ENCODE results near the gene CAMSAP1. TPM values are rescaled to one million over a fixed set of nuclear protein-coding genes. Genes with fewer than 3 reads are reported as not detected.

CAMSAP1 gene
- total RNA-seq, 2 donors from 2014 or later, result 19.4 to 21.4 TPM

DNA sequence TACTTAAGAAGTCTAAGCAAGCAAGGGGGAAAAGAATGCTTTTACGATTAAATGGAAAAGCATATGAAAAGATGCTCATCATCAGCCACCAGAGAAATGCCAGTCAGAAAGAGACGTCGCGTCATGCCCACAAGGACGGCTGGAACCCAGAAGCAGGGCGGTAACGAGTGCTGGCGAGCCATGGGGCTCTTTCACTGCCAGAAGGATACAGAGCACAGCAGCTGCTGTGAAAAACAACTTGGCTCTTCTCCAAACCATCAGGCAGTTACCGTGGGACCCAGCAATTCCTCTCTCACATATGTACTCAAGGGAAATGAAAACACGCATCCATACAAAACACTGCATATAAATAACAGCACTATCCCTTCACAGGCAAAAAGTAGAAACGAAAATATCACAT lies 95.5 kb downstream of the CAMSAP1 start:
- no peaks in the 10 kb centered on the region for H3K9me3 ChIP-seq
- TF ChIP-seq CTCF (IDR thresholded peaks at IDR 0.05), result no peak
- H3K4me3 ChIP-seq, result no peak overlapping the region
- H3K27ac ChIP-seq, result no peak overlapping the region
- H3K27me3 ChIP-seq, result no peaks in the 10 kb centered on the region
- no peaks in the 10 kb centered on the region for H3K4me1 ChIP-seq
- peaks cover 47% of the 10 kb centered on the region for H3K36me3 ChIP-seq
- DNase-seq (ENCODE audit: low spot score), result no peak

- TF ChIP-seq CTCF (IDR thresholded peaks at IDR 0.05), result no peak
- Histone ChIP-seq H3K27ac (no peak overlapping the region), H3K4me3 (no peak overlapping the region), H3K9me3 (no peaks in the 10 kb centered on the region), H3K36me3 (peaks cover 39% of the 10 kb centered on the region), H3K27me3 (no peaks in the 10 kb centered on the region), H3K4me1 (no peaks in the 10 kb centered on the region)
- DNase-seq (ENCODE audit: low spot score), result no peak
Observed at GRCh38 chr9:135810806-135811575, 96.4 kb downstream of the CAMSAP1 start.

GRCh38 chr9:135809166-135809565 lies 98.2 kb downstream of the CAMSAP1 start:
- no peaks in the 10 kb centered on the region for H3K9me3 ChIP-seq
- TF ChIP-seq CTCF (IDR thresholded peaks at IDR 0.05), result no peak
- H3K36me3 ChIP-seq, result peaks cover 24% of the 10 kb centered on the region
- no peak overlapping the region for H3K27ac ChIP-seq
- no peak overlapping the region for H3K4me3 ChIP-seq
- no peak for DNase-seq (ENCODE audit: low spot score)
- no peaks in the 10 kb centered on the region for H3K4me1 ChIP-seq
- H3K27me3 ChIP-seq, result no peaks in the 10 kb centered on the region

DNA sequence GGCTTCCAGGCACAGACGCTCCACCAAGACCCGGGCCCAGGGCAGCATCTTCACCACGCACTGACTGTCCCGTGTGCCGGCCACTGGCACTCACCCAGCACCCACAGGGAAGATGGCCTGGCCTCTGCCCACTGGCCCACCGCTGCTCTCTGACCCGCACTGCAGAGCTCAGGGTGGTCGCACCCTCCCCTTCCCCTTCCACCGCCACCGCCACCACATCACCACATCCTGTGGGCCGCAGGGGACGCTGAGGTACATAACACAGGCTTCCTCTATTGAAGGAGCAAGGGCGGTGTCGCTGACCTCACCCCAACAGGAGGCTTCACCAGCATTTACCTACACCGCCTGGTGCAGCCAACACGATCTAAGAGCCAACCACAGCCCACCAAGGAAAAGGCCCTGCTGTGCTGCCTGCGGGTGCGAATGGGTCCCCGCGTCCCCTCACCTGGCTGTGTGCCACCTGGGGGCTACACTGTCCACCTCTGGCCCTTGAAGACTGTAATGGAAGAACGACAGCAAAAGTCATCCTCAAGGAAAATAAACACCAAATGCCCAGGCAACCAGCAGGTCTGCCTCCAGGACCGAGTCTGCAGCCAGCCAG lies 101.8 kb downstream of the CAMSAP1 start:
- H3K4me1 ChIP-seq, result no peaks in the 10 kb centered on the region
- no peak overlapping the region for H3K4me3 ChIP-seq
- H3K27me3 ChIP-seq, result no peaks in the 10 kb centered on the region
- no peak for DNase-seq (ENCODE audit: low spot score)
- H3K27ac ChIP-seq, result no peak overlapping the region
- no peak for TF ChIP-seq CTCF (IDR thresholded peaks at IDR 0.05)
- peaks cover 7% of the 10 kb centered on the region for H3K36me3 ChIP-seq
- H3K9me3 ChIP-seq, result no peaks in the 10 kb centered on the region

DNA sequence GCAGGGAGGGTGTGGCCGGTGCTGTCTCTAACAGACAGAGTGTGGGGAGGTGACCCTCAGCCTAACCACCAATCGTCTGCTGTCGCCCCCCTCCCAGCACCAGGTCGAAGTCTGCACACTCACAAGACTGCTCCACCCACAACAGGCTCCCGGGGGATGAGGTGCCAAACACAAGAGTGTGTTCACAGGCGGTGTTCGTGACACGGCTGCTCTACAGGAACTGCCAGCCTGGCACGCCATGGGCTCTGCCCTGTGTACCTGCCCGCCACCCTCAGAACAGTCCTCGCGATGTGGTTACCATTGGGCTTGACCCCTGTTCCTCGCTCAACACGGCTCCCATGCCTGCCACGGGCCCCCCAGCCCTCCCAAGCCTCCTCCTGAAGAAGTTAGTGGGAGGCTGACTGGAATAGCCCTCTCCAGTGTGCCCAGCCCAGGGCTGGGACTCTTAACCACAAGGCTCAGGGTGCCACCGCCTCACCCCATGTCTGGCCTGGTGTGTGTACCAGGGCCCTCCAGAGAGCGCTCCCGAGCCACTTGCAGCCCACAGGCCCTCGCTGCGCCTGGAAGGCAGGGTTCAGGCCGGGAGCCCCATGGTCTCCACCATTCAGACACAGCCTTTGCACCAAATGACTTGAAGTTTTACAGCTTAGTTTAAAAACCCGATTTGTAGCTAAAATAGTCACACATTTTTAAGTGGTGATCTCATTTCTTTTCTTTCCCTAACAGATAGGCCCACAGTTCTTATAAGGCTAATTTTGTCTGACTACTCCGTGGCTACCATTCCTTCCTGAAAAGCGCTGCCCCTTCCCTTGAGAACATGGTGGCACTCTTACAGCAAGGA lies 102.5 kb downstream of the CAMSAP1 start:
- no peaks in the 10 kb centered on the region for H3K4me1 ChIP-seq
- DNase-seq (ENCODE audit: low spot score), result no peak

More for the DNA sequence above, 102.5 kb downstream of the CAMSAP1 start:
- Histone ChIP-seq H3K36me3 (peaks cover under 1% of the 10 kb centered on the region), H3K27ac (no peak overlapping the region), H3K9me3 (no peaks in the 10 kb centered on the region), H3K4me3 (no peak overlapping the region), H3K27me3 (no peaks in the 10 kb centered on the region)
- TF ChIP-seq CTCF (IDR thresholded peaks at IDR 0.05), result no peak

Measured in right atrium auricular region (tissue), 2 donors.